ENCODE measurements around the gene ADAM33. TPM values are rescaled to one million over a fixed set of nuclear protein-coding genes. Genes with fewer than 3 reads are reported as not detected.

Gene ADAM33
- total RNA-seq, 1 experiment from 2014 or later, result not detected

DNA sequence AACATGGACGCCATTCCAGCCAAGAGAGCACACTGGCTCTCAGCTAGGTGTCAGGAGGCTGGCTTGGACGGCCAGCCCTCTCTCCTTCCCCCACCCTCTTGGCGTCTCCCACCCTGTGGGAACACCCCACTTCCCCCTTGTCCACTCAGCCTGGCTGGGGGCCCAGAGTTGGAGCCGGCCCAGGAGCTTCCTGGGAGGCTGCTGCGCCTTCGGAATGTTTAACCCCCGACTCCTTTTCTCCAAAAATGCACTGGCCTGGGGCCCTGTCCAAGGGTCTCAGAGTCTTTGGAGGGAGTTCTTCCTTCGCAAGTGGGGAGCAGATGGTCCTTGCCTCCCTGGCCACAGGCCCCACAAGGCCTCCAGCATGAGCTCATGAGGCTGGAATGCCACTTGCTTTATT is 4.1 kb downstream of the ADAM33 start:
- Histone ChIP-seq H3K36me3 (ENCODE audit: control insufficient read depth in 1 of 2, insufficient read depth in 2 of 2, low read length in 2 of 2) (no peaks in the 10 kb centered on the region), H3K9ac (ENCODE audit: low read length) (no peak overlapping the region), H3K9me2 (ENCODE audit: insufficient read depth) (no peaks in the 10 kb centered on the region), H3K4me2 (ENCODE audit: low read length) (no peak overlapping the region), H3K27me3 (ENCODE audit: insufficient read depth, low read length) (peaks cover 5% of the 10 kb centered on the region; the same call in 1 of the 2 replicates), H4K20me1 (ENCODE audit: insufficient read depth) (no peaks in the 10 kb centered on the region), H2AFZ (ENCODE audit: low read depth, low read length, poor library complexity, severe bottlenecking) (no peak overlapping the region), H3K4me3 (replicated peaks in 1 of 2; ENCODE audit: low read depth in 1 of 2, low read length in 2 of 2) (no peak overlapping the region), H3K4me1 (ENCODE audit: control insufficient read depth in 1 of 2, insufficient read depth in 2 of 2, low read length in 2 of 2) (peaks cover 2 to 13% of the 10 kb centered on the region in 2 experiments; a peak in 2 of 4 replicates), H3K79me2 (ENCODE audit: insufficient read depth, low read length) (no peaks in the 10 kb centered on the region), H3K9me3 (ENCODE audit: control insufficient read depth in 1 of 2, insufficient read depth in 1 of 2, low read depth in 1 of 2, low read length in 2 of 2) (no peaks in the 10 kb centered on the region), H3K27ac (ENCODE audit: low read depth, low read length) (no peak overlapping the region)
- BruUV-seq (replicated peaks), result no TSS peak
- CTCF ChIA-PET, result interaction anchor here (1.7 to 2.9 kb wide), 4 partner anchors 33 to 114 kb away, joined by 5 to 69 read pairs (median 18); partner anchors contain the start of gene SPEF1
- POLR2A ChIA-PET, result no interaction called here
- RAD21 ChIA-PET (ENCODE audit: low non-redundant PET in 1 of 2, low total read pairs in 2 of 2, uncharacterized antibody in 2 of 2, unreplicated experiment in 2 of 2), result interaction anchor here (1.1 to 1.2 kb wide), 2 partner anchors 33 to 109 kb away, joined by 4 to 5 read pairs; partner anchors contain the start of gene CENPB (in 1 of the 2)
- no peak for DNase-seq (ENCODE audit: low read depth, low spot score)
- no peak for TF ChIP-seq SIN3A (IDR thresholded peaks at IDR 0.05; ENCODE audit: low read depth)
- TF ChIP-seq POLR2A (IDR thresholded peaks at IDR 0.05; ENCODE audit: borderline replicate concordance, extremely low read depth, insufficient read depth, insufficient read length), result no peak
- no peak for TF ChIP-seq CBX3 (IDR thresholded peaks at IDR 0.05; ENCODE audit: low read depth)
- TF ChIP-seq JUND (IDR thresholded peaks at IDR 0.05), result no peak
- no peak for TF ChIP-seq ZFX (IDR thresholded peaks at IDR 0.05)
- TF ChIP-seq, protein P1, sequence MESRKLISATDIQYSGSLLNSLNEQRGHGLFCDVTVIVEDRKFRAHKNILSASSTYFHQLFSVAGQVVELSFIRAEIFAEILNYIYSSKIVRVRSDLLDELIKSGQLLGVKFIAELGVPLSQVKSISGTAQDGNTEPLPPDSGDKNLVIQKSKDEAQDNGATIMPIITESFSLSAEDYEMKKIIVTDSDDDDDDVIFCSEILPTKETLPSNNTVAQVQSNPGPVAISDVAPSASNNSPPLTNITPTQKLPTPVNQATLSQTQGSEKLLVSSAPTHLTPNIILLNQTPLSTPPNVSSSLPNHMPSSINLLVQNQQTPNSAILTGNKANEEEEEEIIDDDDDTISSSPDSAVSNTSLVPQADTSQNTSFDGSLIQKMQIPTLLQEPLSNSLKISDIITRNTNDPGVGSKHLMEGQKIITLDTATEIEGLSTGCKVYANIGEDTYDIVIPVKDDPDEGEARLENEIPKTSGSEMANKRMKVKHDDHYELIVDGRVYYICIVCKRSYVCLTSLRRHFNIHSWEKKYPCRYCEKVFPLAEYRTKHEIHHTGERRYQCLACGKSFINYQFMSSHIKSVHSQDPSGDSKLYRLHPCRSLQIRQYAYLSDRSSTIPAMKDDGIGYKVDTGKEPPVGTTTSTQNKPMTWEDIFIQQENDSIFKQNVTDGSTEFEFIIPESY (IDR thresholded peaks at IDR 0.05; ENCODE audit: extremely low read depth, insufficient replicate concordance, low read length), result no peak
- no peak for TF ChIP-seq SP1 (IDR thresholded peaks at IDR 0.05; ENCODE audit: low read depth)
- no peak for TF ChIP-seq EZH2 (IDR thresholded peaks at IDR 0.05)
- no peak for TF ChIP-seq CEBPB (IDR thresholded peaks at IDR 0.05; ENCODE audit: low read depth)
- ATAC-seq, result no peak
- intact Hi-C loops (cut with micrococcal nuclease), result loop anchor here (2.0 kb wide), 3 partner anchors 67 to 407 kb away; partner anchors contain the start of gene SPEF1

Data from HCT116 (cell line).